ENCODE measurements around the gene SAC3D1.

SAC3D1 gene

DNA sequence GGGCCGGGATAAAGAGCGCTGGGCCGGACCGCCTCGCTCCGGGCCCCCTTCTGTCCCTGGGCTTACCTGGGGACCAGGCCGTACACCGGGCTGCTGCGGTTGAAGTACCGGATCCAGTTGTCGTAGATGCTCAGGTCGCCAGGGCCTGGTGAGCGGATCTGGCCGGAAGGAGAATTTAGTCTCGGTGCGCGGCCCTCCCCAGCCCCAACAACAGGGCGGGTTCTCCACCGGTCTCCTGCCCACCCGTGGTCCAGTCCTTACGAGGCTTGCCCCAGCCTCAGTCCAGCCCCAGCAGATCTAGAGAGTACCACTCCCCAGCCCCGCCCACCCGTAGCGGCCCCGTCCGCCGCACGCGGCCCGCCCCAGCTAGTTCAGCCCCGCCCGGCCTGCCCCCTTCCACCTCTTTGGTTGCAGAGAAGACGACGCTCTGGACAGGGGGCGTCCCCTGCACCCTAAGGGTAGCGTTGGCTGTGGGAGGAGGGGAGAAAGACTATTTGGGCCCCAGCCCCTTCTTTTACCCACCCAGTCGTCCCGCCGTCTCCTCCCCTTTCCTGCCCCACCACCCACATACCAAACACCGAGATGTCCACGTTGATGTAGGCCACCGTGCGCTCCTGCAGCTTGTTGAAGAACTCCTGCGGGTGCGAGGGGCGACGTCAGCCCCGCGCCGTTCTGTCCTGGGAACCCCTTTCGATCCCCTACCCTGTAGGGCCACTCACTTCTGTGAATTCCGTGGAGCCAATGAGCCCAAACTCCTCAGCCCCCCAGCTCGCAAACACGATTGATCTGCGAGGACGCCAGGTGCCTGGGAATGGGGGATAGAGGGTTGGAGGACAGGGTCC, 6.8 kb downstream of the SAC3D1 start:
- Histone ChIP-seq H3K9me3 (no peaks in the 10 kb centered on the region), H3K36me3 (no peaks in the 10 kb centered on the region), H3K4me3 (ENCODE audit: low read depth in 1 of 2, low read length in 1 of 2) (peak overlapping the region; percentile 56 to 64), H3K4me1 (ENCODE audit: control insufficient read depth in 1 of 2, insufficient read depth in 1 of 2, low read depth in 1 of 2, low read length in 1 of 2) (peaks cover 21 to 23% of the 10 kb centered on the region in 2 experiments), H3K27ac (peak overlapping the region; percentile 7), H3K27me3 (peaks cover 5% of the 10 kb centered on the region)
- no peak for TF ChIP-seq CTCF (IDR thresholded peaks at IDR 0.05)

GRCh38 chr11:65051398-65051858, 10.4 kb downstream of the SAC3D1 start:
- H3K27me3 ChIP-seq: peaks cover 5% of the 10 kb centered on the region
- no peaks in the 10 kb centered on the region for H3K9me3 ChIP-seq
- H3K4me1 ChIP-seq (ENCODE audit: control insufficient read depth in 1 of 2, insufficient read depth in 1 of 2, low read depth in 1 of 2, low read length in 1 of 2): peaks cover 15 to 21% of the 10 kb centered on the region in 2 experiments
- TF ChIP-seq CTCF (IDR thresholded peaks at IDR 0.05): no peak
- no peak overlapping the region for H3K4me3 ChIP-seq (ENCODE audit: low read depth in 1 of 2, low read length in 1 of 2)
- H3K36me3 ChIP-seq: no peaks in the 10 kb centered on the region
- no peak overlapping the region for H3K27ac ChIP-seq

GRCh38 chr11:65053827-65054508, 13.0 kb downstream of the SAC3D1 start:
- Histone ChIP-seq H3K27ac (no peak overlapping the region), H3K36me3 (no peaks in the 10 kb centered on the region), H3K4me3 (ENCODE audit: low read depth in 1 of 2, low read length in 1 of 2) (no peak overlapping the region), H3K4me1 (ENCODE audit: control insufficient read depth in 1 of 2, insufficient read depth in 1 of 2, low read depth in 1 of 2, low read length in 1 of 2) (peaks cover 0 to 10% of the 10 kb centered on the region in 2 experiments), H3K27me3 (no peaks in the 10 kb centered on the region), H3K9me3 (no peaks in the 10 kb centered on the region)
- TF ChIP-seq CTCF (IDR thresholded peaks at IDR 0.05): no peak

GRCh38 chr11:65055538-65055937, 14.5 kb downstream of the SAC3D1 start:
- Histone ChIP-seq H3K9me3 (no peaks in the 10 kb centered on the region), H3K4me1 (ENCODE audit: control insufficient read depth in 1 of 2, insufficient read depth in 1 of 2, low read depth in 1 of 2, low read length in 1 of 2) (peaks cover 0 to 10% of the 10 kb centered on the region in 2 experiments), H3K27ac (no peak overlapping the region), H3K4me3 (ENCODE audit: low read depth in 1 of 2, low read length in 1 of 2) (no peak overlapping the region), H3K36me3 (no peaks in the 10 kb centered on the region), H3K27me3 (no peaks in the 10 kb centered on the region)
- no peak for TF ChIP-seq CTCF (IDR thresholded peaks at IDR 0.05)

DNA sequence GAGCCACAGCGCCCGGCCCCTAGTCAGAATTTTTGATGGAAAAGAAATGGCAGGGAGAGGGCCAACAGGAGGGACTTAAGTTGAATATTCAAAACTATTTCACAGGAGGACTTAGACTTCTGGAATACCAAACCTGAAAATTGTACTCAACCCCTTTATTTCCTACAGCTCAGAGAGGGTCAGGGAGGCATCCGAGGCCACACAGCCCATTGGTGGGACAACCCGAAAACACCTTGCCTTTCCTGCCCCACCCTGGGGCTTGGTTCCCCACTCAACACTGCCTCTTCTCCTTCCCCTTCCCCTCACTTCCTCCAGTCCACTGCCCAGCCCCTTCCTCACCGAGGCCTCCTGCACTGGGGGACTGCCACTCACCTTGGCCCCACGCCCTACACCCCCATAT, 16.0 kb downstream of the SAC3D1 start:
- Histone ChIP-seq H3K27me3 (no peaks in the 10 kb centered on the region), H3K4me1 (ENCODE audit: control insufficient read depth in 1 of 2, insufficient read depth in 1 of 2, low read depth in 1 of 2, low read length in 1 of 2) (peaks cover 0 to 10% of the 10 kb centered on the region in 2 experiments), H3K9me3 (no peaks in the 10 kb centered on the region), H3K4me3 (ENCODE audit: low read depth in 1 of 2, low read length in 1 of 2) (no peak overlapping the region), H3K27ac (no peak overlapping the region), H3K36me3 (no peaks in the 10 kb centered on the region)
- no peak for TF ChIP-seq CTCF (IDR thresholded peaks at IDR 0.05)

Data from neutrophil (primary cell).